SK-N-SH (cell line): ENCODE results near the gene MACROD1. TPM values are rescaled to one million over a fixed set of nuclear protein-coding genes. Genes with fewer than 3 reads are reported as not detected.

Experiments used
- CTCF ChIA-PET: fragments of 300-600, 350-600 bp; formaldehyde crosslinking; extraction: SDS; loops from one replicate; lab custom pipeline; 2021; lab: Yijun Ruan, JAX
- POLR2A ChIA-PET: fragments of 350-600 bp; sonication (Branson Sonifier 250); formaldehyde crosslinking; extraction: SDS; loops from one replicate; lab custom pipeline; 2020; ENCODE audit warnings: antibody characterized with exemption, inconsistent platforms; lab: Yijun Ruan, JAX
- DNase-seq: peaks from one replicate; pipeline ENCODE4 v3.0.0; 2012
- H2AFZ ChIP-seq: fragments of 200-600 bp; sonication (generic); 2 replicates; pipeline ENCODE4 v1.8.1; 2016; ENCODE audit warnings: antibody characterized with exemption, mild to moderate bottlenecking, low read depth
- H3F3A ChIP-seq: fragments of 200-600 bp; sonication (generic); replicated peaks from 2 replicates; pipeline ENCODE3; 2016; ENCODE audit warnings: antibody characterized with exemption, mild to moderate bottlenecking; ENCODE audit not compliant: insufficient read depth
- H3K27ac ChIP-seq, 2 experiments: fragments of 200-500 bp in 1 of 2; fragments of 200-600 bp in 1 of 2; sonication (Bioruptor generic) in 1 of 2; sonication (generic), shearing (Covaris generic) in 1 of 2; 2 replicates each; pipeline versions ENCODE4 v1.5.1 to v1.6.1; 2014 to 2016; ENCODE audit warnings: low read depth in 2 of 2, inconsistent platforms in 1 of 2, low read length in 1 of 2, mild to moderate bottlenecking in 1 of 2, mixed read lengths in 1 of 2
- H3K27me3 ChIP-seq: fragments of 200-600 bp; sonication (generic), shearing (Covaris generic); 2 replicates; pipeline ENCODE4 v1.6.1; 2016; ENCODE audit warnings: mixed run types; ENCODE audit not compliant: insufficient read depth
- H3K36me3 ChIP-seq, 2 experiments: fragments of 200-500 bp in 1 of 2; fragments of 200-600 bp in 1 of 2; sonication (Bioruptor generic) in 1 of 2; sonication (generic) in 1 of 2; replicated peaks in 1 of 2; 2 replicates each; pipeline versions ENCODE3 to v1.5.1; 2014 to 2016; ENCODE audit warnings: low read length in 1 of 2, mild to moderate bottlenecking in 1 of 2; ENCODE audit not compliant: insufficient read depth in 2 of 2, control insufficient read depth in 1 of 2
- H3K4me1 ChIP-seq, 2 experiments: fragments of 200-500 bp in 1 of 2; fragments of 200-600 bp in 1 of 2; sonication (Bioruptor generic) in 1 of 2; sonication (generic), shearing (Covaris generic) in 1 of 2; 2 replicates each; pipeline versions ENCODE4 v1.5.1 to v1.6.1; 2014 to 2016; ENCODE audit warnings: low read depth in 1 of 2, low read length in 1 of 2, mixed run types in 1 of 2; ENCODE audit not compliant: insufficient read depth in 2 of 2, control insufficient read depth in 1 of 2
- H3K4me2 ChIP-seq: fragments of 200-600 bp; sonication (generic), shearing (Covaris generic); 2 replicates; pipeline ENCODE4 v1.6.1; 2017; ENCODE audit warnings: mixed run types
- H3K4me3 ChIP-seq, 2 experiments: fragments of 200-500 bp in 1 of 2; fragments of 200-600 bp in 1 of 2; sonication (Bioruptor generic) in 1 of 2; sonication (generic), shearing (Covaris generic) in 1 of 2; 2 replicates each; pipeline versions ENCODE4 v1.5.1 to v1.8.1; 2014 to 2016; ENCODE audit warnings: low read depth in 2 of 2, inconsistent platforms in 1 of 2, low read length in 1 of 2, mild to moderate bottlenecking in 1 of 2, mixed read lengths in 1 of 2, moderate library complexity in 1 of 2
- H3K79me2 ChIP-seq: fragments of 200-600 bp; sonication (generic); 2 replicates; pipeline ENCODE4 v1.8.1; 2017; ENCODE audit warnings: mild to moderate bottlenecking; ENCODE audit not compliant: insufficient read depth
- H3K9ac ChIP-seq: fragments of 200-600 bp; sonication (generic); 2 replicates; pipeline ENCODE4 v1.6.1; 2017; ENCODE audit warnings: mixed run types
- H3K9me2 ChIP-seq: fragments of 200-600 bp; sonication (generic); 2 replicates; pipeline ENCODE4 v1.6.1; 2017; ENCODE audit warnings: mixed run types
- H3K9me3 ChIP-seq: fragments of 200-600 bp; sonication (generic); 2 replicates; pipeline ENCODE4 v1.6.1; 2017; ENCODE audit warnings: mixed run types, mild to moderate bottlenecking, moderate library complexity
- H4K20me1 ChIP-seq: fragments of 200-600 bp; sonication (generic); 2 replicates; pipeline ENCODE4 v1.6.1; 2017; ENCODE audit warnings: mild to moderate bottlenecking, mixed run types; ENCODE audit not compliant: insufficient read depth
- CHD2 ChIP-seq: fragments of 150-350 bp; IDR thresholded peaks from 2 replicates; pipeline ENCODE4 v1.6.1; 2018; ENCODE audit warnings: low read length; ENCODE audit not compliant: partially characterized antibody
- CTCF ChIP-seq: fragments of 200-600 bp; sonication (generic); IDR thresholded peaks from 2 replicates; pipeline ENCODE4 v1.6.1; 2017; ENCODE audit warnings: antibody characterized with exemption, mild to moderate bottlenecking, moderate library complexity
- FOXJ3 ChIP-seq: sonication (generic); formaldehyde crosslinking; IDR thresholded peaks from 2 replicates; pipeline ENCODE4 v1.5.1; 2020; ENCODE audit warnings: mild to moderate bottlenecking, missing genetic modification reagents
- JUND ChIP-seq: IDR thresholded peaks from 2 replicates; pipeline ENCODE4 v1.4.0; 2012
- MEF2A ChIP-seq: IDR thresholded peaks from 2 replicates; pipeline ENCODE4 v1.4.0; 2012; ENCODE audit warnings: low read depth, borderline replicate concordance
- MXI1 ChIP-seq: IDR thresholded peaks from 2 replicates; pipeline ENCODE4 v1.6.1; 2012; ENCODE audit warnings: mild to moderate bottlenecking, low read depth, low read length, improper control_type of control experiment
- POLR2AphosphoS5 ChIP-seq: IDR thresholded peaks from 2 replicates; pipeline ENCODE4 v1.6.1; 2012; ENCODE audit warnings: low read depth, low read length
- RAD21 ChIP-seq: IDR thresholded peaks from 2 replicates; pipeline ENCODE4 v1.6.1; 2012; ENCODE audit warnings: mild to moderate bottlenecking, low read length
- RCOR1 ChIP-seq: fragments of 150-350 bp; IDR thresholded peaks from 2 replicates; pipeline ENCODE4 v1.6.1; 2017; ENCODE audit warnings: antibody characterized with exemption, low read length
- REST ChIP-seq: IDR thresholded peaks from 2 replicates; pipeline ENCODE4 v1.6.1; 2012; ENCODE audit warnings: mild to moderate bottlenecking, low read depth, low read length, moderate library complexity
- RFX5 ChIP-seq: IDR thresholded peaks from 2 replicates; pipeline ENCODE4 v1.6.1; 2012; ENCODE audit warnings: mild to moderate bottlenecking, improper control_type of control experiment, low read length
- SIN3A ChIP-seq: IDR thresholded peaks from 2 replicates; pipeline ENCODE4 v1.6.1; 2012; ENCODE audit warnings: low read depth, mild to moderate bottlenecking, low read length, moderate library complexity, borderline replicate concordance
- TAF1 ChIP-seq: IDR thresholded peaks from 2 replicates; pipeline ENCODE4 v1.6.1; 2012; ENCODE audit warnings: low read depth, mild to moderate bottlenecking, low read length, moderate library complexity, borderline replicate concordance
- YY1 ChIP-seq: IDR thresholded peaks from 2 replicates; pipeline ENCODE4 v1.4.0; 2012; ENCODE audit warnings: low read depth, mild to moderate bottlenecking
- ZBTB33 ChIP-seq: IDR thresholded peaks from 2 replicates; pipeline ENCODE4 v1.4.0; 2012; ENCODE audit warnings: low read depth, borderline replicate concordance
- WGBS: methylation state at CpG from one replicate; pipeline ENCODE4 v1.1.6; 2017; ENCODE audit warnings: low lambda C conversion rate; 5-methylcytosine and 5-hydroxymethylcytosine counted together
- polyA plus RNA-seq, 3 experiments: library from polyadenylated mRNA; depleted of rRNA; stranded (reverse); fragments of >200 nt; gene quantifications; 2 replicates each; pipeline ENCODE4 v1.2.3, GENCODE V29; 2012
- TF ChIP-seq, protein P1 (sequence below): IDR thresholded peaks from 2 replicates; pipeline ENCODE4 v1.4.0; 2012; ENCODE audit warnings: low read depth, borderline replicate concordance

Gene MACROD1
- polyA plus RNA-seq, 1 of the 3 experiments (the other 2 are of a cell fraction) = 49.1 TPM

- Histone ChIP-seq H3K4me2 (no peak overlapping the region), H3K9me2 (no peaks in the 10 kb centered on the region), H3K9me3 (no peaks in the 10 kb centered on the region), H3K9ac (no peak overlapping the region), H4K20me1 (no peaks in the 10 kb centered on the region), H3K36me3 (no peaks in the 10 kb centered on the region), H3K27me3 (no peaks in the 10 kb centered on the region), H3K27ac (peak overlapping the region in 1 of 2 experiments; percentile 90; a peak in 2 of 4 replicates), H3F3A (no peaks in the 10 kb centered on the region), H3K4me1 (peaks cover 0 to 81% of the 10 kb centered on the region in 2 experiments; a peak in 2 of 4 replicates)
- no peak for DNase-seq
- ChIA-PET POLR2A (interaction anchor here (1.5 to 4.2 kb wide), 4 partner anchors 9 to 79 kb away, joined by 4 to 14 read pairs (median 8); no protein-coding TSS in a partner anchor), CTCF (interaction anchor here (1.2 to 2.5 kb wide), 8 partner anchors 8 to 84 kb away, joined by 3 to 7 read pairs (median 4); no protein-coding TSS in a partner anchor)
- no peak for TF ChIP-seq FOXJ3 (CRISPR knock-in tag)
- TF ChIP-seq, all 33 proteins: peak for 0
- WGBS = 85% methylated on average over 9 of the region's 20 CpGs
- Histone ChIP-seq H3K79me2 (no peaks in the 10 kb centered on the region), H3K4me3 (no peak overlapping the region), H2AFZ (no peak overlapping the region)
These were observed 97.1 kb downstream of the MACROD1 start for GRCh38 chr11:64068705-64069400.

GRCh38 chr11:64067230-64067993 is 98.5 kb downstream of the MACROD1 start:
- H4K20me1 ChIP-seq = no peaks in the 10 kb centered on the region
- WGBS = 85% methylated on average over 16 of the region's 26 CpGs
- H3K4me2 ChIP-seq = no peak overlapping the region
- H3F3A ChIP-seq = no peaks in the 10 kb centered on the region
- peak overlapping the region in 1 of 2 experiments; percentile 90; a peak in 2 of 4 replicates for H3K27ac ChIP-seq
- H2AFZ ChIP-seq = no peak overlapping the region
- no peaks in the 10 kb centered on the region for H3K9me3 ChIP-seq
- DNase-seq = peak; percentile 68
- no peak overlapping the region for H3K9ac ChIP-seq
- ChIA-PET CTCF (interaction anchor here (0.6 to 1.9 kb wide), 5 partner anchors 9 to 104 kb away, joined by 3 to 5 read pairs (median 4); no protein-coding TSS in a partner anchor), POLR2A (interaction anchor here (0.6 to 4.2 kb wide), 5 partner anchors 8 to 22 kb away, joined by 3 to 14 read pairs (median 6); no protein-coding TSS in a partner anchor)
- H3K79me2 ChIP-seq = no peaks in the 10 kb centered on the region
- H3K4me1 ChIP-seq = peaks cover 0 to 81% of the 10 kb centered on the region in 2 experiments; a peak in 2 of 4 replicates
- H3K9me2 ChIP-seq = no peaks in the 10 kb centered on the region
- H3K36me3 ChIP-seq = no peaks in the 10 kb centered on the region
- H3K27me3 ChIP-seq = no peaks in the 10 kb centered on the region
- H3K4me3 ChIP-seq = no peak overlapping the region
- TF ChIP-seq ZBTB33 (no peak), RFX5 (no peak), MXI1 (no peak), SIN3A (no peak), CHD2 (no peak), JUND (no peak), TAF1 (no peak), POLR2AphosphoS5 (no peak), YY1 (no peak), CTCF (no peak), REST (no peak), MEF2A (no peak), RAD21 (no peak), RCOR1 (no peak)
- TF ChIP-seq, protein P1, sequence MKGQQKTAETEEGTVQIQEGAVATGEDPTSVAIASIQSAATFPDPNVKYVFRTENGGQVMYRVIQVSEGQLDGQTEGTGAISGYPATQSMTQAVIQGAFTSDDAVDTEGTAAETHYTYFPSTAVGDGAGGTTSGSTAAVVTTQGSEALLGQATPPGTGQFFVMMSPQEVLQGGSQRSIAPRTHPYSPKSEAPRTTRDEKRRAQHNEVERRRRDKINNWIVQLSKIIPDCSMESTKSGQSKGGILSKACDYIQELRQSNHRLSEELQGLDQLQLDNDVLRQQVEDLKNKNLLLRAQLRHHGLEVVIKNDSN = no peak
